Erythroblast (primary cell): ENCODE measurements around the gene TEX35.

Experiments used
- GATA1 ChIP-seq: IDR thresholded peaks from 2 replicates; pipeline ENCODE4 v1.6.1; 2011; ENCODE audit warnings: low read depth, mild to moderate bottlenecking, control low read depth, low read length, moderate library complexity
- POLR2A ChIP-seq: IDR thresholded peaks from 2 replicates; pipeline ENCODE4 v1.6.1; 2011; ENCODE audit warnings: mild to moderate bottlenecking, low read length

GRCh38 chr1:178541829-178542553, 29.1 kb downstream of the TEX35 start:
- TF ChIP-seq POLR2A: peak; percentile 48
- no peak for TF ChIP-seq GATA1
